Measurements from ENCODE around the gene CYGB. TPM values are rescaled to one million over a fixed set of nuclear protein-coding genes. Genes with fewer than 3 reads are reported as not detected.
"Not testable (repeated sequence)": the region's sequence is repeated elsewhere in the genome, so short reads cannot be mapped to it uniquely, and the experiment has no call there.

CYGB gene
- total RNA-seq, 1 experiment from 2014 or later: 3.7 TPM

GRCh38 chr17:76567634-76568432, 30.3 kb upstream of the CYGB start:
- no peak for DNase-seq (ENCODE audit: low read depth)

- no peak for DNase-seq (ENCODE audit: low read depth)
Observed at GRCh38 chr17:76566988-76567431, 29.5 kb upstream of the CYGB start.

- DNase-seq (ENCODE audit: low read depth): no peak
Observed at GRCh38 chr17:76566613-76566943, 29.1 kb upstream of the CYGB start.

- no peak for DNase-seq (ENCODE audit: low read depth)
Observed at GRCh38 chr17:76565728-76566612, 28.5 kb upstream of the CYGB start.

GRCh38 chr17:76564991-76565727, 27.6 kb upstream of the CYGB start:
- DNase-seq (ENCODE audit: low read depth): not testable (repeated sequence)

- not testable (repeated sequence) for DNase-seq (ENCODE audit: low read depth)
Observed at GRCh38 chr17:76563359-76563758, 25.9 kb upstream of the CYGB start.

GRCh38 chr17:76562734-76563148, 25.2 kb upstream of the CYGB start:
- DNase-seq (ENCODE audit: low read depth): peak; percentile 91

GRCh38 chr17:76561799-76562268, 24.3 kb upstream of the CYGB start:
- peak; percentile 78 for DNase-seq (ENCODE audit: low read depth)

GRCh38 chr17:76561332-76561731, 23.8 kb upstream of the CYGB start:
- DNase-seq (ENCODE audit: low read depth): no peak

GRCh38 chr17:76560877-76561221, 23.3 kb upstream of the CYGB start:
- DNase-seq (ENCODE audit: low read depth): no peak

GRCh38 chr17:76560036-76560876, 22.7 kb upstream of the CYGB start:
- DNase-seq (ENCODE audit: low read depth): no peak

- not testable (repeated sequence) for DNase-seq (ENCODE audit: low read depth)
Observed at GRCh38 chr17:76559460-76559859, 22.0 kb upstream of the CYGB start.

- DNase-seq (ENCODE audit: low read depth): peak; percentile 44
Observed at GRCh38 chr17:76558198-76559095, 20.9 kb upstream of the CYGB start.

GRCh38 chr17:76557368-76558197, 20.1 kb upstream of the CYGB start:
- peak; percentile 95 for DNase-seq (ENCODE audit: low read depth)

GRCh38 chr17:76556765-76557367, 19.4 kb upstream of the CYGB start:
- no peak for DNase-seq (ENCODE audit: low read depth)

GRCh38 chr17:76554131-76554530, 16.6 kb upstream of the CYGB start:
- no peak for DNase-seq (ENCODE audit: low read depth)

GRCh38 chr17:76553178-76553908, 15.8 kb upstream of the CYGB start:
- DNase-seq (ENCODE audit: low read depth): no peak

GRCh38 chr17:76551685-76552084, 14.2 kb upstream of the CYGB start:
- DNase-seq (ENCODE audit: low read depth): no peak

All from LHCN-M2 (cell line).